ENCODE results near the gene MEF2C.

Gene MEF2C

DNA sequence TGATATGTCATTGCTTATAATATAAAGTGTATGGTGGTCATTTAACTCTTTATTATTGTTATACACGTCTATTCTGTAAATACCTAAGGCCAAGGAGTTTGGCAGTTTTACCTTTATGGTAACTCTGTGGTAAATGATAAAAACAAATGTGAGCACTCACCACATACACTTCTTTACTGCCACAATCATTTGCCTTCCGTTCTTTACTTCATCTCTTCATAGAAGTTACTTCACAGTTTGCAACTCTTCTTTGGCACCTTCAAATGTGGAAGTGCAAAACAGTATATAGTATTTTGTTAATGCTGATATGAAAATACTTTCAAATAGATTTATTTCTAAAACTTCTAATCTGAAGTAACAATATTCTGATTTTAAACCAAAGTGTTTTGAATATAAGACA lies 4.4 kb upstream of the MEF2C start:
- Histone ChIP-seq H3K36me3 (ENCODE audit: insufficient read depth, low read length) (no peaks in the 10 kb centered on the region), H3F3A (ENCODE audit: insufficient read depth, low read length) (no peaks in the 10 kb centered on the region; the same call in 1 of the 2 replicates), H3K4me3 (ENCODE audit: low read depth, low read length, poor library complexity, severe bottlenecking) (no peak overlapping the region), H3K9me3 (ENCODE audit: low read length) (no peaks in the 10 kb centered on the region), H3K27ac (ENCODE audit: low read depth, low read length, poor library complexity, severe bottlenecking) (peak overlapping the region; percentile 63), H3K4me1 (ENCODE audit: insufficient read depth, low read length, severe bottlenecking) (peaks cover 71% of the 10 kb centered on the region), H3K9me2 (ENCODE audit: low read depth, low read length) (no peaks in the 10 kb centered on the region), H3K27me3 (ENCODE audit: insufficient read depth, low read length) (no peaks in the 10 kb centered on the region), H4K20me1 (ENCODE audit: insufficient read depth, low read length) (no peaks in the 10 kb centered on the region), H3K9ac (ENCODE audit: low read length) (no peak overlapping the region), H3K4me2 (ENCODE audit: low read length) (no peak overlapping the region), H3K79me2 (ENCODE audit: insufficient read depth, low read length) (peaks cover 5% of the 10 kb centered on the region), H2AFZ (ENCODE audit: low read length) (no peak overlapping the region)
- no peak for TF ChIP-seq EZH2 (IDR thresholded peaks at IDR 0.05; ENCODE audit: borderline replicate concordance, low read length)
- no peak for TF ChIP-seq CTCF (IDR thresholded peaks at IDR 0.05; ENCODE audit: low read length)

DNA sequence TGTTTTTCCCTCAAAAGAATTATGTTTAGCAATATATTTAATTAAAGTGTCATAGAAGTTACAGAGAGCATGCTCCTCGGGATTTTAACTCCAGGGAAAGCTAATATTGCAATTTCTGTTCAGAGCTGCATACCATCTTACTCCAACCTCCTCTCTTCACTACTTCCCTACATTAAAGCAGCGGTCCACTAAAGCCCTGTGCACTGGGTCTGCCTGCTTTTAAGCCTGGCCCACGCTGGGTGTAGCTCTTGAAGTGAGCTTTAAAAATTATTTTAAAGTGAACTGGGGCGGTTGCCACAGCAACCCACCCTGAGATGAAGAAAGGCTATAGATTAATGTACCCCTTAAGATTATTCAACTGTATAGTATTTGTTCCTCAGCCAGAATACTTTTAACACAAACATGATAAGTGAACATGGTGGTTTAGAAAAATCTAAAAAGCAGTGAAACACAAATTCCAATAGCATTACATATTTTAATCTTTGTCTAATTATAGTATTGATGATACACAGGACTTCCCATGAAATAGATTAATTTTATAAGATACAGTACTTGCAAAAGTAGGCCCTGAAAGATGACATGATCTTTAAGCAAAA lies 3.9 kb upstream of the MEF2C start:
- no peak overlapping the region for H2AFZ ChIP-seq (ENCODE audit: low read length)

GRCh38 chr5:88886252-88886651 lies 3.3 kb upstream of the MEF2C start:
- Histone ChIP-seq H4K20me1 (ENCODE audit: insufficient read depth, low read length) (no peaks in the 10 kb centered on the region), H3K9me3 (ENCODE audit: low read length) (no peaks in the 10 kb centered on the region), H3F3A (ENCODE audit: insufficient read depth, low read length) (no peaks in the 10 kb centered on the region; the same call in 1 of the 2 replicates), H3K4me2 (ENCODE audit: low read length) (peak overlapping the region; percentile 41), H2AFZ (ENCODE audit: low read length) (no peak overlapping the region), H3K27me3 (ENCODE audit: insufficient read depth, low read length) (no peaks in the 10 kb centered on the region), H3K4me1 (ENCODE audit: insufficient read depth, low read length, severe bottlenecking) (peaks cover 71% of the 10 kb centered on the region), H3K9ac (ENCODE audit: low read length) (no peak overlapping the region), H3K79me2 (ENCODE audit: insufficient read depth, low read length) (peaks cover 16% of the 10 kb centered on the region), H3K36me3 (ENCODE audit: insufficient read depth, low read length) (no peaks in the 10 kb centered on the region), H3K4me3 (ENCODE audit: low read depth, low read length, poor library complexity, severe bottlenecking) (no peak overlapping the region), H3K27ac (ENCODE audit: low read depth, low read length, poor library complexity, severe bottlenecking) (peak overlapping the region; percentile 27), H3K9me2 (ENCODE audit: low read depth, low read length) (no peaks in the 10 kb centered on the region)
- TF ChIP-seq CTCF (IDR thresholded peaks at IDR 0.05; ENCODE audit: low read length) (no peak), EZH2 (IDR thresholded peaks at IDR 0.05; ENCODE audit: borderline replicate concordance, low read length) (no peak)

More for the DNA sequence above, 3.9 kb upstream of the MEF2C start:
- Histone ChIP-seq H3F3A (ENCODE audit: insufficient read depth, low read length) (no peaks in the 10 kb centered on the region; the same call in 1 of the 2 replicates), H3K4me1 (ENCODE audit: insufficient read depth, low read length, severe bottlenecking) (peaks cover 71% of the 10 kb centered on the region), H4K20me1 (ENCODE audit: insufficient read depth, low read length) (no peaks in the 10 kb centered on the region), H3K36me3 (ENCODE audit: insufficient read depth, low read length) (no peaks in the 10 kb centered on the region), H3K27ac (ENCODE audit: low read depth, low read length, poor library complexity, severe bottlenecking) (peak overlapping the region; percentile 63), H3K4me3 (ENCODE audit: low read depth, low read length, poor library complexity, severe bottlenecking) (no peak overlapping the region), H3K9me3 (ENCODE audit: low read length) (no peaks in the 10 kb centered on the region), H3K79me2 (ENCODE audit: insufficient read depth, low read length) (peaks cover 10% of the 10 kb centered on the region), H3K9me2 (ENCODE audit: low read depth, low read length) (no peaks in the 10 kb centered on the region), H3K27me3 (ENCODE audit: insufficient read depth, low read length) (no peaks in the 10 kb centered on the region), H3K9ac (ENCODE audit: low read length) (no peak overlapping the region), H3K4me2 (ENCODE audit: low read length) (peak overlapping the region; percentile 41; the same call in 1 of the 2 replicates)
- no peak for TF ChIP-seq CTCF (IDR thresholded peaks at IDR 0.05; ENCODE audit: low read length)
- TF ChIP-seq EZH2 (IDR thresholded peaks at IDR 0.05; ENCODE audit: borderline replicate concordance, low read length): no peak
